Tibial nerve (tissue), 4 donors: ENCODE results near the gene MKI67. TPM values are rescaled to one million over a fixed set of nuclear protein-coding genes. Genes with fewer than 3 reads are reported as not detected.

ENCODE experiments used
- DNase-seq, 2 donors: peaks; one replicate each; pipeline ENCODE4 v3.0.0-alpha.2; 2019; ENCODE audit warnings: low spot score in 2 of 2
- H3K27ac ChIP-seq, 4 donors: fragments of 200-600 bp; sonication (generic) in 3 of 4; one replicate each; pipeline ENCODE4 v1.5.1; 2017 to 2019; ENCODE audit warnings: mild to moderate bottlenecking in 1 of 4
- H3K27me3 ChIP-seq, 2 donors: fragments of 200-600 bp; sonication (generic) in 1 of 2; one replicate each; pipeline versions ENCODE4 v1.5.1 to v1.6.0; 2017 to 2019
- H3K36me3 ChIP-seq, 3 donors: fragments of 200-600 bp; sonication (generic); one replicate each; pipeline ENCODE4 v1.5.1; 2018 to 2019
- H3K4me1 ChIP-seq, 4 donors: fragments of 200-600 bp; sonication (generic) in 3 of 4; one replicate each; pipeline ENCODE4 v1.5.1; 2017 to 2019
- H3K4me3 ChIP-seq, 4 donors: fragments of 200-600 bp; sonication (generic) in 3 of 4; one replicate each; pipeline ENCODE4 v1.5.1; 2017 to 2019; ENCODE audit warnings: mild to moderate bottlenecking in 1 of 4, moderate library complexity in 1 of 4
- H3K9me3 ChIP-seq, 4 donors: fragments of 200-600 bp; sonication (generic) in 3 of 4; one replicate each; pipeline ENCODE4 v1.5.1; 2017 to 2019
- CTCF ChIP-seq, 5 experiments: fragments of 200-600 bp in 3 of 5; fragments of 450-650 bp in 2 of 5; sonication (generic) in 3 of 5; IDR thresholded peaks; one replicate each; pipeline ENCODE4 v1.5.1; 2016 to 2019; ENCODE audit warnings: antibody characterized with exemption in 5 of 5, mild to moderate bottlenecking in 3 of 5, moderate library complexity in 2 of 5
- EP300 ChIP-seq, 2 donors: sonication (generic); formaldehyde crosslinking; IDR thresholded peaks; one replicate each; pipeline ENCODE4 v1.6.1; 2017; ENCODE audit warnings: antibody characterized with exemption in 2 of 2, mild to moderate bottlenecking in 1 of 2
- POLR2A ChIP-seq, 2 donors: fragments of 450-650 bp; IDR thresholded peaks; one replicate each; pipeline ENCODE4 v1.6.1; 2017; ENCODE audit warnings: antibody characterized with exemption in 2 of 2, mild to moderate bottlenecking in 2 of 2, moderate library complexity in 2 of 2
- WGBS, 2 donors: methylation state at CpG; one replicate each; pipeline ENCODE4 v1.1.5; 2018; 5-methylcytosine and 5-hydroxymethylcytosine counted together
- total RNA-seq, 4 donors: library from RNA; depleted of rRNA; stranded (reverse); fragments of >200 nt; gene quantifications; one replicate each; pipeline ENCODE4 v1.1.0, GENCODE V29; 2016

MKI67 gene
- total RNA-seq, 4 donors from 2014 or later = under 0.01 to 6.9 (median 3.4) TPM

- Histone ChIP-seq H3K27ac (no peak overlapping the region), H3K9me3 (no peaks in the 10 kb centered on the region), H3K36me3 (peaks cover 0 to 64% (median 0%) of the 10 kb centered on the region in 3 donors), H3K4me1 (peaks cover 0 to 17% (median 9%) of the 10 kb centered on the region in 4 donors), H3K4me3 (no peak overlapping the region), H3K27me3 (no peaks in the 10 kb centered on the region)
- DNase-seq = no peak
- TF ChIP-seq EP300 (IDR thresholded peaks at IDR 0.05) (no peak), CTCF (IDR thresholded peaks at IDR 0.05) (no peak), POLR2A (IDR thresholded peaks at IDR 0.05) (no peak)
Measured at GRCh38 chr10:128058750-128059134, 67.5 kb downstream of the MKI67 start.

- WGBS, 2 donors = 89 to 97% methylated on average over 9 of the region's 9 CpGs
- no peaks in the 10 kb centered on the region for H3K27me3 ChIP-seq
- H3K27ac ChIP-seq = no peak overlapping the region
- no peak overlapping the region for H3K4me3 ChIP-seq
- DNase-seq = peak in 1 of 2 donors; percentile 2
- H3K9me3 ChIP-seq = no peaks in the 10 kb centered on the region
- peaks cover 0 to 68% (median 0%) of the 10 kb centered on the region in 3 donors for H3K36me3 ChIP-seq
- peaks cover 0 to 12% (median 6%) of the 10 kb centered on the region in 4 donors for H3K4me1 ChIP-seq
- TF ChIP-seq EP300 (IDR thresholded peaks at IDR 0.05) (no peak), POLR2A (IDR thresholded peaks at IDR 0.05) (no peak), CTCF (IDR thresholded peaks at IDR 0.05) (no peak)
Measured at GRCh38 chr10:128058106-128058749, 68.0 kb downstream of the MKI67 start.

- TF ChIP-seq CTCF (IDR thresholded peaks at IDR 0.05) (no peak), POLR2A (IDR thresholded peaks at IDR 0.05) (no peak), EP300 (IDR thresholded peaks at IDR 0.05) (no peak)
- peaks cover 0 to 77% (median 0%) of the 10 kb centered on the region in 3 donors for H3K36me3 ChIP-seq
- no peaks in the 10 kb centered on the region for H3K9me3 ChIP-seq
- H3K4me3 ChIP-seq = no peak overlapping the region
- DNase-seq = no peak
- no peak overlapping the region for H3K27ac ChIP-seq
- 57 to 64% methylated on average over 17 of the region's 17 CpGs for WGBS, 2 donors
- H3K4me1 ChIP-seq = no peaks in the 10 kb centered on the region
- H3K27me3 ChIP-seq = no peaks in the 10 kb centered on the region
Measured at GRCh38 chr10:128056303-128057050, 69.7 kb downstream of the MKI67 start.

GRCh38 chr10:128055061-128055868 is 71.0 kb downstream of the MKI67 start:
- 95 to 96% methylated on average over 23 to 25 of the region's 25 CpGs for WGBS, 2 donors
- no peak for DNase-seq

More at GRCh38 chr10:128055061-128055868, 71.0 kb downstream of the MKI67 start:
- Histone ChIP-seq H3K4me3 (no peak overlapping the region), H3K27me3 (no peaks in the 10 kb centered on the region), H3K9me3 (no peaks in the 10 kb centered on the region), H3K36me3 (peaks cover 0 to 72% (median 0%) of the 10 kb centered on the region in 3 donors), H3K27ac (no peak overlapping the region), H3K4me1 (peaks cover 0 to 6% (median 0%) of the 10 kb centered on the region in 4 donors)
- TF ChIP-seq POLR2A (IDR thresholded peaks at IDR 0.05) = no peak
- TF ChIP-seq CTCF (IDR thresholded peaks at IDR 0.05) = no peak
- TF ChIP-seq EP300 (IDR thresholded peaks at IDR 0.05) = no peak
